Osteoblast (primary cell): ENCODE measurements around the gene GSKIP. TPM values are rescaled to one million over a fixed set of nuclear protein-coding genes. Genes with fewer than 3 reads are reported as not detected.

Experiments
- DNase-seq: peaks from one replicate; pipeline ENCODE4 v3.0.0; 2011; ENCODE audit warnings: low spot score, mixed read lengths; ENCODE audit not compliant: insufficient read length; ENCODE audit errors: missing footprints
- H2AFZ ChIP-seq: 2 replicates; pipeline ENCODE4 v1.6.0; 2011; ENCODE audit warnings: mild to moderate bottlenecking, low read length
- H3K27ac ChIP-seq: 2 replicates; pipeline ENCODE4 v1.5.1; 2011; ENCODE audit warnings: mild to moderate bottlenecking, low read depth, low read length, moderate library complexity
- H3K27me3 ChIP-seq: 2 replicates; pipeline ENCODE4 v1.6.0; 2012; ENCODE audit warnings: mild to moderate bottlenecking, control low read depth, inconsistent platforms, low read length, moderate library complexity; ENCODE audit not compliant: insufficient read depth
- H3K36me3 ChIP-seq: 2 replicates; pipeline ENCODE4 v1.5.1; 2011; ENCODE audit warnings: mild to moderate bottlenecking, low read length, control low read depth, moderate library complexity; ENCODE audit not compliant: insufficient read depth
- H3K4me1 ChIP-seq: 2 replicates; pipeline ENCODE4 v1.5.1; 2011; ENCODE audit warnings: mild to moderate bottlenecking, low read length, control low read depth, moderate library complexity; ENCODE audit not compliant: insufficient read depth
- H3K4me2 ChIP-seq: 2 replicates; pipeline ENCODE4 v1.6.0; 2011; ENCODE audit warnings: mild to moderate bottlenecking, low read length; ENCODE audit not compliant: insufficient read depth
- H3K4me3 ChIP-seq: fragments of 200-600 bp; sonication (generic); 3 replicates; pipeline ENCODE4 v1.5.1; 2012; ENCODE audit warnings: mild to moderate bottlenecking, low read length, inconsistent platforms; ENCODE audit not compliant: insufficient read depth
- H3K79me2 ChIP-seq: 2 replicates; pipeline ENCODE4 v1.6.0; 2012; ENCODE audit warnings: mild to moderate bottlenecking, low read length, control low read depth, inconsistent platforms; ENCODE audit not compliant: insufficient read depth
- H3K9me3 ChIP-seq: 2 replicates; pipeline ENCODE4 v1.5.1; 2011; ENCODE audit warnings: low read depth, low read length, control low read depth
- H4K20me1 ChIP-seq: 2 replicates; pipeline ENCODE4 v1.6.0; 2012; ENCODE audit warnings: mild to moderate bottlenecking, low read length, control low read depth; ENCODE audit not compliant: insufficient read depth
- CTCF ChIP-seq: IDR thresholded peaks from 2 replicates; pipeline ENCODE4 v1.5.1; 2011; ENCODE audit warnings: mild to moderate bottlenecking, low read depth, low read length, moderate library complexity; ENCODE audit errors: extremely low read depth
- total RNA-seq: library from RNA; depleted of rRNA; stranded (reverse); fragments of >200 nt; gene quantifications from 2 replicates; pipeline ENCODE4 v1.2.3, GENCODE V29; 2012

Gene GSKIP
- total RNA-seq, 1 donor, result 26.8 TPM

DNA sequence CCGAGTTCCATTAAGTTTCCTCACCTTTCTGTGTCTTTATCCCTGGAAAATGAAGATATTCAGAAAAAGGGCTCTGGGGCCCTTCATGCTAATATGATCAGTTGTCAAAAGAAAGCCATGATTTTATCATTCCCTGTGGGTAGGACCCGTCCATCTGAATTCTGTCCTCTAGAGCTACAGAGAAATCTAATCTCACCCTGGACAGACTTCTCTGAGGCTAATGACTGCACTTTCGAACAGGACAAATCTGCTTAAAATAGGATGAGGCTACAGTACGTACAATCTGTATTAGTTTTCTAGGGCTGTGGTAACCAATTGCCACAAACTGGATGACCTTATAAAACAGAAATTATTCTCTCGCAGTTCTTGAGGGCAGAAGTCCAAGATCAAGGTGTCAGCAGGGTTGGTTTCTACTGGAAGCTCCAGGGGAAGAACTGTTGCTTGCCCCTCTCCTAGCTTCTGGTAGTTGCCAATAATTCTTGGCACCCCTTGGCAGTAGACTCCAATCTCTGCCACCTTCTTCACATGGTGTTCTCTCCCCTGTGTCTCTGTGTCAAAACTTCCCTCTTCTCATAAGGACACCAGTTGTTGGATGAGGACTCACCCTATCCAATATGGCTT is 29.9 kb downstream of the GSKIP start:
- DNase-seq, result no peak
- H3K79me2 ChIP-seq, result no peaks in the 10 kb centered on the region
- no peak overlapping the region for H2AFZ ChIP-seq
- no peaks in the 10 kb centered on the region for H3K36me3 ChIP-seq
- H3K4me2 ChIP-seq, result peak overlapping the region; percentile 97
- peaks cover 11% of the 10 kb centered on the region for H3K4me1 ChIP-seq
- H4K20me1 ChIP-seq, result no peaks in the 10 kb centered on the region
- TF ChIP-seq CTCF, result no peak
- H3K9me3 ChIP-seq, result no peaks in the 10 kb centered on the region
- H3K27ac ChIP-seq, result no peak overlapping the region
- peaks cover 4% of the 10 kb centered on the region for H3K27me3 ChIP-seq
- no peak overlapping the region for H3K4me3 ChIP-seq

DNA sequence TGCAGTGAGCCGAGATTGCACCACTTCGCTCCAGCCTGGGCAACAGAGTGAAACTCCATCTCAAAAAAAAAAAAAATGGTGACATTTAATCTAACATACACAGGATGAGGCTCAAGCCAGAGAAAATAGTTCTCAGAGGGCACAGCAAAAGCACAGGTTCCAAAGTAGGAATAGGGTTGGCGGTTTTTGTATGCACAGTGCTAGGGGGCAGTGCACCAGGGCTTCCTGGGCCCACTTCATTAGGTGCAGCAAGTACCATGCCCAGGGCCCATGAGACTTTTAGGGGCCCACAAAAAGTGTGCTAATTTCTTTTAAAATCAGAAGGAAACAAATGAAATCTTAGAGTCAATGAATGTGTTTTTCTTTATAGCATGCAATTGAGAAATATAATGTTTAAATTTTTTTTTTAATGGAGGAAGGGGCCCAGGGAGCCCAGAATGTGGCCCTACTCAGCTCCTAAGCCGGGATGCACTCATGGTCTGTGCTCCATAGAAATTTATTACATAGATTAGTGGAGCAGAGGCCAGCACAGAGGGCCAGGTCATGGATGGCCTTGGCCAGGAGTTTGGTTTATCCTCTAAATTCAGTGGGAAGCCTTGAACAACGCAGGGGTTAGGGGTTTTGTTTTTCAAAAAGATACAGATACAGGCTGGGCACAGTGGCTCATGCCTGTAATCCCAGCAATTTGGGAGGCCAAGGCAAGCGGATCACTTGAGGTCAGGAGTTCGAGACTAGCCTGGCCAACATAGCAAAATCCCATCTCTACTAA is 30.9 kb downstream of the GSKIP start:
- DNase-seq, result peak; percentile 55
- no peak overlapping the region for H3K27ac ChIP-seq
- no peaks in the 10 kb centered on the region for H3K79me2 ChIP-seq
- no peaks in the 10 kb centered on the region for H3K36me3 ChIP-seq
- peaks cover 13% of the 10 kb centered on the region for H3K27me3 ChIP-seq
- H3K4me1 ChIP-seq, result peaks cover 11% of the 10 kb centered on the region
- no peak overlapping the region for H3K4me3 ChIP-seq
- no peak overlapping the region for H2AFZ ChIP-seq
- no peak overlapping the region for H3K4me2 ChIP-seq
- no peak for TF ChIP-seq CTCF
- H3K9me3 ChIP-seq, result no peaks in the 10 kb centered on the region
- H4K20me1 ChIP-seq, result no peaks in the 10 kb centered on the region

- no peak for DNase-seq
- TF ChIP-seq CTCF, result no peak
- Histone ChIP-seq H3K4me3 (no peak overlapping the region), H3K9me3 (no peaks in the 10 kb centered on the region), H3K4me1 (no peaks in the 10 kb centered on the region), H3K79me2 (no peaks in the 10 kb centered on the region), H3K36me3 (no peaks in the 10 kb centered on the region), H4K20me1 (no peaks in the 10 kb centered on the region), H2AFZ (no peak overlapping the region), H3K27me3 (peaks cover 27% of the 10 kb centered on the region), H3K27ac (no peak overlapping the region), H3K4me2 (no peak overlapping the region)
These were observed 35.1 kb downstream of the GSKIP start for GRCh38 chr14:96398432-96398831.

GRCh38 chr14:96398921-96399320 is 35.6 kb downstream of the GSKIP start:
- H3K27me3 ChIP-seq, result peaks cover 27% of the 10 kb centered on the region
- no peaks in the 10 kb centered on the region for H4K20me1 ChIP-seq
- H3K36me3 ChIP-seq, result no peaks in the 10 kb centered on the region
- TF ChIP-seq CTCF, result no peak
- no peak overlapping the region for H3K27ac ChIP-seq
- DNase-seq, result no peak
- H3K4me2 ChIP-seq, result no peak overlapping the region
- no peak overlapping the region for H2AFZ ChIP-seq
- no peak overlapping the region for H3K4me3 ChIP-seq
- H3K4me1 ChIP-seq, result no peaks in the 10 kb centered on the region
- no peaks in the 10 kb centered on the region for H3K79me2 ChIP-seq
- H3K9me3 ChIP-seq, result no peaks in the 10 kb centered on the region
